ENCODE results near the gene PPP1R11.

DNA sequence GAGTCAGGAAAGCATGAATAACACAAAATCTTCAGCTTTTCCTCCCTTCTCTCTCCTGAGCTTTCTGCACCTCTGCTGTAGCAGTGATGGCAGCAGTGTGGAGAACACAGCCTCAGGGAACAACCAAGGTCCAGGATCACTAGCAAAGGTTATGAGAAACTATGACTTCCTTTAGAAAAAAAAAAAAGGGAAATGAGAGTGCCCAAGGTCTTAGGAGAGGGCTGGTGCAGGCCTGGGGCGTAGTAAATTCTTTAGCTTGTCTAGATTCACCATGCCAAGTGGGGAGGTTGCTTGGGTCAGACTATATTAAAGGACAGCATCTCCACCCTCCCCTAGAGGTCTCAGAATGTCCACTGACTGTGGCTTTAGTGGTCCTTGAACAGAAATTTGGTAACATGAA, 46.4 kb upstream of the PPP1R11 start:
- TF ChIP-seq POLR2AphosphoS5 (IDR thresholded peaks at IDR 0.05; ENCODE audit: low read depth, low read length) (no peak), TCF7L2 (IDR thresholded peaks at IDR 0.05; ENCODE audit: low read depth, low read length) (no peak)
- TF ChIP-seq, protein P1, sequence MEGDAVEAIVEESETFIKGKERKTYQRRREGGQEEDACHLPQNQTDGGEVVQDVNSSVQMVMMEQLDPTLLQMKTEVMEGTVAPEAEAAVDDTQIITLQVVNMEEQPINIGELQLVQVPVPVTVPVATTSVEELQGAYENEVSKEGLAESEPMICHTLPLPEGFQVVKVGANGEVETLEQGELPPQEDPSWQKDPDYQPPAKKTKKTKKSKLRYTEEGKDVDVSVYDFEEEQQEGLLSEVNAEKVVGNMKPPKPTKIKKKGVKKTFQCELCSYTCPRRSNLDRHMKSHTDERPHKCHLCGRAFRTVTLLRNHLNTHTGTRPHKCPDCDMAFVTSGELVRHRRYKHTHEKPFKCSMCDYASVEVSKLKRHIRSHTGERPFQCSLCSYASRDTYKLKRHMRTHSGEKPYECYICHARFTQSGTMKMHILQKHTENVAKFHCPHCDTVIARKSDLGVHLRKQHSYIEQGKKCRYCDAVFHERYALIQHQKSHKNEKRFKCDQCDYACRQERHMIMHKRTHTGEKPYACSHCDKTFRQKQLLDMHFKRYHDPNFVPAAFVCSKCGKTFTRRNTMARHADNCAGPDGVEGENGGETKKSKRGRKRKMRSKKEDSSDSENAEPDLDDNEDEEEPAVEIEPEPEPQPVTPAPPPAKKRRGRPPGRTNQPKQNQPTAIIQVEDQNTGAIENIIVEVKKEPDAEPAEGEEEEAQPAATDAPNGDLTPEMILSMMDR (IDR thresholded peaks at IDR 0.05): no peak
- TF ChIP-seq, protein P2, sequence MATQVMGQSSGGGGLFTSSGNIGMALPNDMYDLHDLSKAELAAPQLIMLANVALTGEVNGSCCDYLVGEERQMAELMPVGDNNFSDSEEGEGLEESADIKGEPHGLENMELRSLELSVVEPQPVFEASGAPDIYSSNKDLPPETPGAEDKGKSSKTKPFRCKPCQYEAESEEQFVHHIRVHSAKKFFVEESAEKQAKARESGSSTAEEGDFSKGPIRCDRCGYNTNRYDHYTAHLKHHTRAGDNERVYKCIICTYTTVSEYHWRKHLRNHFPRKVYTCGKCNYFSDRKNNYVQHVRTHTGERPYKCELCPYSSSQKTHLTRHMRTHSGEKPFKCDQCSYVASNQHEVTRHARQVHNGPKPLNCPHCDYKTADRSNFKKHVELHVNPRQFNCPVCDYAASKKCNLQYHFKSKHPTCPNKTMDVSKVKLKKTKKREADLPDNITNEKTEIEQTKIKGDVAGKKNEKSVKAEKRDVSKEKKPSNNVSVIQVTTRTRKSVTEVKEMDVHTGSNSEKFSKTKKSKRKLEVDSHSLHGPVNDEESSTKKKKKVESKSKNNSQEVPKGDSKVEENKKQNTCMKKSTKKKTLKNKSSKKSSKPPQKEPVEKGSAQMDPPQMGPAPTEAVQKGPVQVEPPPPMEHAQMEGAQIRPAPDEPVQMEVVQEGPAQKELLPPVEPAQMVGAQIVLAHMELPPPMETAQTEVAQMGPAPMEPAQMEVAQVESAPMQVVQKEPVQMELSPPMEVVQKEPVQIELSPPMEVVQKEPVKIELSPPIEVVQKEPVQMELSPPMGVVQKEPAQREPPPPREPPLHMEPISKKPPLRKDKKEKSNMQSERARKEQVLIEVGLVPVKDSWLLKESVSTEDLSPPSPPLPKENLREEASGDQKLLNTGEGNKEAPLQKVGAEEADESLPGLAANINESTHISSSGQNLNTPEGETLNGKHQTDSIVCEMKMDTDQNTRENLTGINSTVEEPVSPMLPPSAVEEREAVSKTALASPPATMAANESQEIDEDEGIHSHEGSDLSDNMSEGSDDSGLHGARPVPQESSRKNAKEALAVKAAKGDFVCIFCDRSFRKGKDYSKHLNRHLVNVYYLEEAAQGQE (IDR thresholded peaks at IDR 0.05; ENCODE audit: insufficient read depth in 1 of 2, low read depth in 2 of 2, low read length in 1 of 2): no peak
